Activated T-cell treated with anti-CD3 and anti-CD28 coated beads for 4 hours (primary cell): ENCODE data around the gene POLD4.

Source experiments
- DNase-seq: peaks from one replicate; pipeline ENCODE4 v3.0.0-alpha.2; 2020

The POLD4 gene

DNA sequence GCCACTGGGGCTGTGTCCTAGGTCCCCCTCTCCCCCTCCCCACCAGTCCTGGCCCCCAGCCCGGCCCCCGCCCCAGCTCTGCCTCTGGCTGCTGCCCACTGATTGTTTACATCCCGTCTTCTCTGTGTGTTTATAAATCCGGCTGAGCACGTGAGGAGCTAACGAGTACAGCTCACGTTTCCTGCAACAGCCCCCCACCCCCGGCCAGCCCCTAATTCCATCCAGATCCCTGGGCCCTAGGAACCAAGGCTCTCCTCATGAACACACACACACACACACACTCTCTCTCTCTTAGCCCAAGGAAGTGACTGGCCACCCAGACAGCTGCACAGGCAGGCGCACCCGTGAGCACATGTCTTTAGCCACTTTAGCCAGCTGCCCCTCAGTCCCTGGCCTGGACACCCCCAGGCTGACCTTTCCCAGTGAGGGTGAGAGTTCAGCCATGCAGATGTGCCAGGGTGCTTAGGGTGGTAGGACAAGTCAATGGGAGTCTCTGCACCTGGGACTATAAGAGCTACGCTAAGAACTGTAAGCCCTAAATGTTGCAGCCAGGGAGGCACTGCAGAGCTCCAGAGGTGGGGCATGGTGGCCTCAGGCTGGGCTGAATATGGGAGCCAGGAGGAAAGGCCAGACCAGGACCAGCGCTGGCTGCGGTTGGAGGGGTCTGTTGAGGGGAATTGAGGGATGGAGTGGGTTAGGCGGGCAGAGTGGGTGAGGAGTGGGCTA, 17.2 kb upstream of the POLD4 start:
- no peak for DNase-seq

DNA sequence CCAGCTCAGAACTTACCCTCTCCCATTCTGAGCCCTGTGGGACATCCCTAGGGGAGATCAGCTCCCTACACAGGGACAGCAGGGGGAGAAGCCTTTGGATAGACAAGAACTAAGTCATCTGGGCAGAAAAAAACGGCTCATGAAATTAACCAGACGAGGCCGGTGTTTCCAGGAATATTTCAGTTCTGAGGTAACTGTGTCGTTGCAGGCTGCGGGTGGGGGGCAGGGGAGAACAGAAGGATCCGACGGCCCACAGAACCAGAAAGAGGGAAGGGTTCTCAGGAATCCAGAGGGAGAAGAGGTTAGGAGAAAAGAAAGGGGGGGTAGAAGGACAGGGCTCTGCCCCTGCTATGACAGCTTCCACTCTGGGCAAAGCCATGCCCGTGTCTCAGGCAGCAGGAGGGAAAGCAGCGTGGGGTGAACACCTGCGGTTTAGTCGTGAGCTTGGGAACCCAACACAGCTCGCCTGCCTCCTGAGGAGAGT, 16.5 kb upstream of the POLD4 start:
- no peak for DNase-seq

DNA sequence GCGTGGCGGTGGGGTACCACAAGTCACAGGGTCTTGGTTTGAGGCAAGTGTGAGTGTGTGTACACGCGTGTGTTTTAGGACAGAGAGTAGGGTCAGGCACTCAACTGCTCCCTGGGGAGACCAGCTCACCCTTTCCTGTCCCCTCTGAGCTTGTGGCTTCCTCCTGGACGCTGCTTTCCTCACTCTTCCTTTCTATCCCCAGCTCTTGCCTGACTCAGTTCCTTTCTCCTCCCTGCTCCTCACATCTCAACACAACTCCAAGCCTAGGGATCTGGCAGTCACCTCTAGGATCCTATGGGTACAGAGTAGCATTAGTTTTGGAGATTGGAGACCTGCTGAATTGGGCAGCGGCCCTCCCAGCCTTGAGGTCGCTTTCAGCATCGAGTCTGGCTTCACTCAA, 15.9 kb upstream of the POLD4 start:
- no peak for DNase-seq

DNA sequence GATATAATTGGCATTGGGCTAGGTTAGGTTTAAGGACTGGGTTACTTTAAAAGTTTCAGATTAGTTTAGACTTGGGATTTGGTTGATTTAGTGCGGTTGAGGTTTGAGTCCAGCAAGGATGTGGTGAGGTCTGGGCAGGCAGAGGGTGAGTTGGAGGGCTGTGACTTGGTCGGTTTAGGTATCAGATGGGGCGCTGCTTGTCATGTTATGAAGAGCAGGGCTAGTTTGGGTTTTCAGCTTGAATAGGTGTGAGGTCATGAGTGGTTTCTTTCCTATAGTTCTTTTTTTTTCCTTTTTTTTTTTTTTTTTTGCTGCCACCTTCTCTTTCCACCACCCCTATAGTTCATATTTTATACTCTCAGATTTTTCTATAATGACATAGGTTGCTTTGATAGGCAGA, 15.3 kb upstream of the POLD4 start:
- DNase-seq: no peak

DNA sequence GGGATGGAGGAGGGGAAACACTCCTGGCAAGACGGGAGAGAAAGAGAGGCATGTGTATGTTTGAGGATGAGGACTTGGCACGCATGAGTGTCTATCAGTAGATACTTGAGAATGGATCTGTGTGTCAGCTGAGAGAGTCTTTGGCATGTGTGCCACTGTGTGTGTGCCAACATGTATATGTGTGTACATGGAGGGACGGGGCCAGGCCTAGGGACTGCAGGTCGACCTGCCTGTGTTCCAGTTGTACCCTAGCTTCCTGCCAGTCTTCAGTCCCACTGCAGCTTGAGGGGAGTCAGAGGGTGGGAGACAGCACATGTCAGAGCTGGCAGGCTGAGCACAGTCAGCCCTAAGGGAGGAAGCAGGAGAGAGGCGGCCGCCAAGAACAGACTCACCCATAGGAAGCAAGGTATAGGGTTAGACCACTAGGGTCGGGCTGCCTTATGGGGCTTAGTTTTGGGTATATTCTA, 14.4 kb upstream of the POLD4 start:
- no peak for DNase-seq

DNA sequence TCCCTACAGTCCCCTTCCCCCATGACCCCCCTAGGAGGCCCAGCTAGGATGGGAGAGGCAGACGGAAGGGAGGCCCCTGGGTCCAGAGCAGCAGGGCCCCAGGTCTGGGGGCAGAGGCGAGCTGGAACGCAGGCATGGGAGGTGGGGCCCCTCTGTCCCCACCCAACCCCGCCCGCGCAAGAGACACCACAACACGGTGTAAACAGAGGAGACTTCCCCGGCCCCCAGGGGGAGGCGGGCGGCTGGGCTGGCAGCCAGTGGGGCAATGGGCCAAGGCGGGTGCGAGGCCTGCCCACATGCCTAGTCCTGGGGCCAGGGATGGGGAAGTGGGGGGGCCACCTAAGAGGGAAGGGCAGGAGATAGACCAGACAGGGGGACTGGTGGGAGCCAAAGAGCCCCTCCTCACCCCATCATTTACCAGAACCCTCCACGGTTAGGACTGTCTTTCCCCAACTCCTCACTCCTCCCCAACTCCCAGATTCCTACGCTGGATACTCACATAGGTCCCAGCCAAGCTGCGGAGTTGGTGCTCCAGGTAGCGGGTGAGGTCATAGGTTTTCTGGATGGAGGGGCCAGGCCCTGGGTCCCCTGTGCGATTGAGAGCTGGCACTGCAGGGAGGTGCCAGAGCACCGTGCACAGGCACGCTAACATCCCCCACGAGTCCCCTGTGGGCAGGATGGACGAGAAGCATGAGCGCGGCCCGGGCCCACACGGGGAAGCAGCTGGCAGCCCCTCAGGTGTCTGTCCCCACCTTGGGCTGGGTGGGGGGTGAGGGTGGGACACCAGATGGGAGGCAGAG, 13.8 kb upstream of the POLD4 start:
- DNase-seq: no peak

DNA sequence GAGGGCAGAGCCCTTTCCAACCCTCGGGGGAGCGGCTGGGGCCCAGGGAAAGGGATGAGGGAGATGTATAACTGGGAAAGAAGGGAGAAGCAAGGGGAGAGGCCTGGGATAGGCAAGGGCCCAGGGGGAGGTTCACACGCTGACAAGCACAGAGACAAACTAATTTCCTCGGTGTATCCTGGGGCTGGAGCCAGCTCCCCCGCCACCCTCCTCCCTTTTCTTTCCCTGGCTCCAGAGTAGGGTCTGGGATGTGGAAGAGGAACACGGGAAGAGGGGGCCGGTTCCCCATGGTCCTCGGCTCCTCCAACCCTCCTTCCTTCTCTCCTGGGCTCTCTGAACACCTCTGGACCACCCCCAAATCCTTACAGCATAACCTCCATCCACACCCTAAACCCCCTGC, 13.2 kb upstream of the POLD4 start:
- DNase-seq: no peak

DNA sequence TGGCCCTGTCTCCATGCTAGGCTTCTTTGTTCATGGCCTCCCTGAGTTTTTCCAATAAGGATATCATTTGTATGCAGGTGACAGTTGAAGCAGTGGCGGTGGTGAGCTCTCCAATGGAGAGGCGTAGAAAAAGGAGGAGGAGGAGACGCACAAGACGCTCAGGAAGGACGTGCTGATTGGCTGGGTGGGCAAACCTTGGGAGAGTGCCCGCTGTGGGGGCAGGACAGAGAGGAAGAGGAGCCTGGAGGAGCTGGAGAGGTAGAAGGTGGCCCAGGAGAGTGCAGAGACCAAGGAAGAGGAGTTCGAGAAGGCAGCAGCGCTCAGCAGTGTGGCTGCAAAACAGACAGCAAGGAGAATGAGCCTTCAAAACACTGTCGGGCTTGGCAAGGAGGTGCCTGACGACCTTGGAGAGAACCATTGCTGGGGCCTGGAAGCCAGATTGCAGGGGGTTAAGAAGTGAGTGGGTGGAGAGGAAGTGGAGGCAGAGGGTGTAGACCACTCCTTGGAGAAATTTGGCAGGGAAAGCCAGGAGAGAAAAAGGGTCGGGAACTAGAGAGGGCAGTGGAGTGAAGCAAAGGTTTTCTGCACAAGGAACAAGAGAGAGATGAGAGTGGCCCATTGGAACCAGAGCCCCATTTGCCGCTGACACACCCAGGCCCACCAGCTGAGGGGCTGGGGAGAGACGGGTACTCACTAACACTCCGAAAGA, 12.5 kb upstream of the POLD4 start:
- DNase-seq: no peak

DNA sequence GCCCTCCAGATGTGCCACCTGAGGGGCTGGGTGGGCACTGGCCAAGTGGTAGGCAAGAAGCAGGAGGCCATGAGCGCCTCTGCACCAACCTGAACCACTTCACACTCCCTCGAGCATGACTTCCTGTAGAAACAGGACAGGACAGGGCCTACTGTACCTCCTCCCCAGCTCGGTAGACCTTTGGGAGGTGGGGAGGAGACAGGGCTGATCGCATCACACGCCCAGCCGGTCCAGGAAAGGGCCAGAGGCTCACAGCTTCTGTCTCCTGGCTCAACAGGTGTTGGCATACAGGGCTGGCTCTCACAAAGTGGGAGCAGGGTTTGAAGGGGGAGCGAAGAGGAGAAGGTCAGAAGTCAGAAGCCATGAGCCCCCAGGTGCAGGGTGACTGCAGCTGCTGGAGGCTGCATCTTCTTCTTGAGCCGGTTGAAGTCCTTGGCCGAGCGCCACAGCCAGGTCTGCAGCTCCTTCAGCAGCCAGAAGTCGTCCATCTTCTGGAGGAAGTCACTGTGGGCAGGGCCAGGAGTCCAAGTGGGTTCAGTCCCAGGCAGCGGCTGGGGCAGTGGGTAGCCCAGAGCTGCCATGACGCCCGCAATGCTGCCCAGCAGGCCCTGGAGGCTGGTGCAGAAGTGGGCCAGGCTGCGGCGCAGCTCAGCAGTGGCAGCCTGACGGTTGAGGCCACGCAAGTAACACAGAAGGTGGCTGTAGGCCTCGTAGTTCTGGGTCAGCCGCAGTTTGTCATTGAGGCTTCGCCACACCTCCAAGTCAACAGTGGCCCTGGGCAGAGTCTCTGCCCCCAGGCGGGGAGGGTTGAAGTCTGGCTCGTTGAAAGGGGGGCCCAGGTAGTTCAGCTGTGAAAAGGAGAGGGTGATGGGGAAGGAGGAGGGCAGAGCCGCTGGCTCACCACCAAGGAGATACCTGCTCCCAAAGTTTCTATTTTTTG, 11.7 kb upstream of the POLD4 start:
- no peak for DNase-seq

DNA sequence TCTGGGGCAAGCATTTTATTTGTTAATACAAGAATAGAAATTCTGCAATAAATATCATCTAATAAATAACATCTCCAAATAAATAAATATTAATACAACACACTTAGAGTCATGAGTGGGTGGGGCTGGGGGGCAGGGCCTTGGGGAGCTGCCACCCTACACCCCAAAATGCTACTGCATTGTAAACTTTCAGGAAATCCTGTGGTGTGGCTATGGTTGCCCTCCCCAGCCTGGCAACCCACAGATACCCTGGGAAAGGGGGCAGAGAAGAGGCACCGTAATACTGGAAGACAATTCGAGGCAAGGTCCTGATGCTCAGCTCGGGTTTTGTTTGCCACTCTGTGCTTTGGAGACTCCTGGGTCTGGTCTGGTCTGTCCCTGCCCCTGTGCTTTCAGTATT, 10.8 kb upstream of the POLD4 start:
- no peak for DNase-seq

DNA sequence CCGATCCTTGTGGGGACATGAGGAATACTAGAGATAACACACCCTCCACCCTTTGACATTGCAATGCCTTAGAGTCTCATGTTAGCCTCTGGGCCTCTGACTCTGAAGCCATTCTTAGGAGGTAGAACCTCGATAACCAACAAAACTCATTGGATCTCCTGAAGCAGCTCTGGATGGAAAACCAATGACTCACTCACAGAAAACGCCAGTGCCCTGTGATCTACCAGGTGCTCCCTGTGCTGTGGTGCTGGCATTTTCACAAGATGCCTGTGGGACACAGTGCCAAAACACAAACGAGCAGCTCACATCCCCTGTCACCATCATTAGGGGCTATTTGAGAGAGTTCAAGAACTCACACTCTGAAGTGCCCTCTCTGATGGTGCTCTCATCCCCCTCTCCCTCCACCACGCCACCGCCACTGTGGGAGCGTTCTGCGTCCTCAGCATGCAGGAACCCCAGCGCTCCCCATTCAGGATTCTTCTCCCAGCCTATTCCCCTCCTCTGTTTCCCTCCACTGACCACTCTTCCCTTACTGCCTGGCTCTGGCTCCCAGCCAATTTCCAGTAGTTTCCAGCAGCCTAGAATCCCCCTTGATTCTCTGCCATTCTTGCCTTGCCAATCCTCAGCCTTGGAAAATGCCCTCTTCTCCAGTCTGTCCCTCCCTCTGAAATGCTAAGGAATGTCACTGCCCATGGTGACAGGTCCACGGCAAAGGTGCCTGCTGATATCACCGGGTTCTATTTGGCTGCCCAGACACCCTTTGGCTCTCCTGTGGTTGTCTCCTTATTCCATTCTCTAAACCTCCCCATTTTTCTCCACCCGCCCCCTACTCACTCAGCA, 4.7 kb upstream of the POLD4 start:
- no peak for DNase-seq

DNA sequence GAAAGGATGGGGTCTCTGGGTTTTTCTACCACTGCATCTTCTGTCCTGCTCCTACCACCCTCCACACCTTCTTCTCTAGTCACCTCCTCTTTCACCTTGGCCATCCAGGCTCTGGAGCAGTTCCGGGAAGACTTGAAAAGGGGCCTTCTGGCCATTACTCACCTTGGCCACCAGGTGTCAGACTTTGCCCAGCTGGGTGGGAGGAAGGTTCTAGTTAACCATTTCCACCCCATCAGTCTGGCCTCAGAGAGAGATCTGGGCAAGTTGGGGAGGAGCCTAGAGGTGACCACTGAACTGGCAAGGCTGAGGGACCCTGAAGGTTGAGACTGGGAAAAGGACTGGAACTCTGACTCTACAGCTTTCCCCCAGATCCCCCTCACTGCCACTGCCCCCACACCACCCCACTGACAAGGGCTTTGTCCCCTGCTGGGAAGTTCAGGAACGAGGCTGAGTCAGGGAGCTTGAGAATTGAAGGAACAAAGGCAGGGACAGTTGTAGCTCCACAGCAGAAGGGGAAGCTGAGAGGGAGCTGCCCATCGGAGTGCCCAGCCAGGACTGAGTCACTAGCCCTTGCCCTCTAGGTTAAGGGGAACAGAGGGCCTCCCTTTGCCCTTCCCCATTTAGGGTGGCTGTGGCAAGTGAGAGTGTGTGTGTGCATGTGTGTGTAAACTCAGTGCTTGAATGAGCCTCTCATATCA, 3.7 kb upstream of the POLD4 start:
- DNase-seq: peak; percentile 54

DNA sequence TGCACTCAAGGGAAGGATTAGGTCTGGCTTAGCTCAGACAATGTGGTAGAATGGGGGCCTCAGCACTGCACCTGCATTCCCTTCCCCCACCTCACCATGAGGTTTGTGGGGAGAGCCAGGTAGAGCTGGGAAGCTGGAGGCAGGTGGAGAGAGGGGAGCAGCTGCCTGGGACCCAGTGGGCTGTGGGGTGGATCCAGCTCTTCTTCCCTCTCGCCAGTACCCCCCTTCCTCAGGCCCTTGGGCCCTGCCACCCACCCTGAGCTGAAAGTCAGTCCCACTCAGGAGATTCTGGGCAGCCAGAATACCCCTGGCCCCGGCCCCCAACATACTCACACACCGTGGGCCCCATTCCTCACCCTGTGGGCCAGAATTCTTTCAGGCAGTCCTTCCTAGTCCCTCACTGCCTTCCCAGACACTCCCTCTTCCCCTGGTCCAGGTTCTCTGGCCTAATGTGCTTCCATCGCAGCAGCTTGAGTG, 3.1 kb upstream of the POLD4 start:
- DNase-seq: no peak

DNA sequence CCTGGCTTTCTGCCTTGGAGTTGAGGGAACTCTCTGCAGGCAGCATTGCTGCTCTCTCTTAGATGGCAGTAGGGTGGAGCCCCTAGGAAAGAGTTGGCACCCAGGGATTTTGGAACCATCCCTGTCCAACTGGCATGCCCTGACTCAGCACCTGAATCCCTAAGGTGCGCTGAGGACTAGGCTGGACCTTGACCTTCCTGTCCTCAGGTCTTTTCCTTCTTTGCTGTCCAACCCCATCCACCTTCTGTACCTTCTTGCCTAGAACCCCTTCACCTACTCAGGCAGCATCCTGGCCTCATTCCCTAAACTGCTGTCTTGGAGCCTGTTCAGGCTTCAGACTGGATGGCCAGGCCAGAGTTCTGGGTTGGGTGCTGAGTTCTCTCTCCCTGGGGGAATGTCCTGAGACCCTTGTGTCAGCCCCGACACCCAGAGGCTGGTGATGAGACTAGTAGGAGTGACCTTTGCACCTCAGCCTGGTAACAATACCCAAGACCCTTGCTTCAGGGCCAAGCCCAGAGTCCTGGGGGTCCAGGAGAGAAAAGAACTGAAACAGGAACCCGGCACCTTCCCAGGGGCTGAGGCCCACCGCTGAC, 2.5 kb upstream of the POLD4 start:
- DNase-seq: no peak

DNA sequence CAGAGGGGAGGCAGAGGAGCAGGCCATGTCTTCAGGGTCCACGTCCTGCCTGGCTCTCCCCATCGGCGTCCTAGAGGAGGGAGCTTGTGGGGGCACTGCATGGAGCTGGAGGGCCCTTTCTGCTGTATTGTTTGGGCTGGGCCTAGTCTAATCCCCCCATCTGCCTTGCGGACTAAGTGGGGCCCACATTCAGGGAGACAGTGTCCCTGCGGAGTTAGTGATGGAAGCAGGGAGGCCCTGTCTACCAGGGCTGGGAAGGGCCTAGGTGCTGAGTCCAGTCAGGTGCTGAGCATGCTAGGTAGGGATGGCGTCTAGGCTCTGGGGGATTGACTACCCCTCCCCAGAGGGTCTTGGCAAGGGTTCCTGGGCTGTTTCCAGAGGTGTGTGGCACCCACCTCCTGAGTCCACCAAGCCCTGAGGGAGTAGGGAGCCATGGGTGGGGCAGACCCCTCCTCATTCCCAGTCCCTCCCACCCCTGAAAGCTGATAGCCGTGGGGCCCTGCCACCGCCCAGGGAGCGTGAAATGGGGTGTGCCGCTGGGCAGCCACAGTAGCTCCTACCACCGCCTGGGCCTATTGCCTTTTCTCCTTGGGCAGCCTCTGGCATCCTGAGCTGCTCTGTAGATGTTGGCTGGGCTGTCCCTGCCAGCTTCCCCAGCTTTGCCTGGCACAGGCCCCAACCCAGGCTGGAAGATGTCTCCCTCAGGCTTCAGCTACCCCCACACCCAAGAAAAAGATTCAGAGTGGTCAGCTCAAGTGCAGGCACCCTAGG, 1.9 kb upstream of the POLD4 start:
- no peak for DNase-seq

DNA sequence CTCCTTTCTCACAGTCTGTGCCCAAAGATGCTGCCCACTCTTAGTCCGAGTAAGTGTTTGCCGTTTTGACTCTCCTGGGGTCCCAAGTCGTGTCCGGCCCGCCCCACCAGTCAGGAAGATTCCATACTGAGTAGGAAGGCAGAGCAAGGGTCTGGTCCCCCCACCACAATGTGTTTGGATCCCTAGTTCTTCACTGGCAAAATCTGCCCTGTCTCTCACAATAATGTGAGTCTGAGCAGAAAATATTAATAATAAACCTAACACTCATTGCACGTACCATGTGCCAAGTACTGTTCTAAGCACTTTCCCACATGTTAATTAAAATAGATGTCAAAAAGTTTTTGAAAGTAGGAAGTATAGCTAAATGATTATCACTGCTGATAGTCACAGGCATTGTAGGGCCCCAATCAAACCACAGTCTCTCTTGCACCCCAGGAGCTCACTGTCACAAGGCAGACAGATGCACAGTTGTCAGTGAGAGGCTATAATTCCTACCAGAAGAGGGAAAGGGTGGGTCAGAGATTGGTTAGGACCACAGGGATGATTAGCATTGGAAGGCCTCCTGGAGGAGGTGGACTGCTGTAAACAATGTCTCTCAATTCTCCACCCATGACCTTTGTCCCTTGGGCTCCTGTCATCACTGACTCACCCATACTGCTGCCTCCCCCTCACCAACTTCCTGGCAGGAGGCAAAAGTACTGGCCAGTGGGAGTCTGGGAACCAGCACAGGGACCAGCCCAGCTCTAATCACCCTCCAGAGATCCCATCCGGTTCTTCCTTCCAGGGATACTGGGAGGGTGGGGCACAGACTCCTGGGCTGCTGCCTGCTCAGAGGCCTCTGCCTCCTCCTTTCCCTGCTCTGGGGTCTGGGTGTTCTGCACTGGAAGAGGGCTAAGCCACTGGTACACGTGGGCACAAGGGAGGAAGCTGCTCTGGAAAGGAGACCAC, 1.0 kb upstream of the POLD4 start:
- no peak for DNase-seq

DNA sequence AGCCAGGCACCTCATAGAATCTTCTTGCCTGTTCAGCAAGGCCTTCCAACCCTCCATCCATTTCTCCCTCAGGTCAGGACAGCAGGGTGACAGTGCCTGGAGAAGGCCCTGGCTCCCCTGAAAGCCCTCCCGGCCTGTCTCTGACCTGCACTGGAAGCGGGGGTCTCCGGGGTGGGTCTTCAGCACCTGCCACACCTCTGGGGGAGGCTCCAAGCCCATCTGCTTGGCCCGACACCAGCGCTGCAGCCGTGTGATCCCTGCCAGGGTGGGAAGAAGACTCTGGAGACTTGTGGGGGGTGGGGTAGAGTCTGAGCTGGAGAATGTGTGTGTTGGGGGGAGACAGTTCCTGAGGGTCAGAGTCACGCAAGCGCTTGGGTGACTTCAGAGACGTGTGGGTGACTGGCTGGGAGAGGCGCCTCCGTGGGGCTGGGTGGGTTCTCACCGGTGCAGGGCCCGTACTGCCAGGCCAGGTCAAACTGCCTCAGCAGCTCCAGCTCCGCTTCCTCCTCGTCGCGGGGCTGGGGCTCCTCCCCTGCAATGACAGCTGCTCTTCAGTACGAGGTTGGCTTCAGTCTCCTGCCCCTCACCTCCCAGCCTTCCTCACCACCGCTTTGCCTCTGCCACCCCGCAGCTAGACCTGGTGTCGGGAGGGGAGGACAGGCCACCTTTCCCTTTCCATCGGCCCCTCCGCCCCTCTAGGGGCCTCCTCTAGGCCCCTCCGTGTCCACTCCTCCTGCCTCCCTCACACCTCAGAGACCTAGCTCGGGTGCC, 615 bp downstream of the POLD4 start:
- no peak for DNase-seq
